AG10803 (cell line): ENCODE data around the gene ADGRA1.

Experiments used
- DNase-seq: peaks from one replicate; pipeline ENCODE4 v3.0.0; 2010; ENCODE audit warnings: low read depth
- H3K4me3 ChIP-seq: 2 replicates; pipeline ENCODE4 v1.5.1; 2011; ENCODE audit warnings: mild to moderate bottlenecking, low read length, control low read depth
- TF ChIP-seq, protein P1 (sequence below): conservative IDR thresholded peaks from 2 replicates; pipeline ENCODE4 v1.5.1; 2011; ENCODE audit warnings: mild to moderate bottlenecking, low read length, control low read depth, inconsistent platforms

The ADGRA1 gene

DNA sequence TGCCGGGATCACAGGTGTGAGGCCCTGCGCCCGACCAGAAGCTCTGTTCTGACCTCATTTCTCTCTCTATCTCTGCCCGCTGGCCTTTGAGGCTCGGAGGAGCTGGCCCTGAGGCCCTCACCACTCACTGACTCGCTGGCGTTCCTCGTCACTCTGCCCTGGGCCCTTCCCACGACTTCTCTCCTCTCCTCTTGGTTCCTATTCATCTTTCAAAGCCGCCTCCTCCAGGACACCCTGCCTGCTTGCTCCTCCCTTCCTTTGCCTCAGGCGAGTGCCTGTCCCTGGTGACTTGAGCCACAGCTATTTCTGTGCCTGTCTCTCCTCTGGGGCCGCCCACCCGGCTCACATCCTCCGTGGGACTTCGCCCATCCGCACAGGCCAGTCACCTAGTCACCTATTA lies 17.3 kb upstream of the ADGRA1 start:
- no peak for DNase-seq
- TF ChIP-seq, protein P1, sequence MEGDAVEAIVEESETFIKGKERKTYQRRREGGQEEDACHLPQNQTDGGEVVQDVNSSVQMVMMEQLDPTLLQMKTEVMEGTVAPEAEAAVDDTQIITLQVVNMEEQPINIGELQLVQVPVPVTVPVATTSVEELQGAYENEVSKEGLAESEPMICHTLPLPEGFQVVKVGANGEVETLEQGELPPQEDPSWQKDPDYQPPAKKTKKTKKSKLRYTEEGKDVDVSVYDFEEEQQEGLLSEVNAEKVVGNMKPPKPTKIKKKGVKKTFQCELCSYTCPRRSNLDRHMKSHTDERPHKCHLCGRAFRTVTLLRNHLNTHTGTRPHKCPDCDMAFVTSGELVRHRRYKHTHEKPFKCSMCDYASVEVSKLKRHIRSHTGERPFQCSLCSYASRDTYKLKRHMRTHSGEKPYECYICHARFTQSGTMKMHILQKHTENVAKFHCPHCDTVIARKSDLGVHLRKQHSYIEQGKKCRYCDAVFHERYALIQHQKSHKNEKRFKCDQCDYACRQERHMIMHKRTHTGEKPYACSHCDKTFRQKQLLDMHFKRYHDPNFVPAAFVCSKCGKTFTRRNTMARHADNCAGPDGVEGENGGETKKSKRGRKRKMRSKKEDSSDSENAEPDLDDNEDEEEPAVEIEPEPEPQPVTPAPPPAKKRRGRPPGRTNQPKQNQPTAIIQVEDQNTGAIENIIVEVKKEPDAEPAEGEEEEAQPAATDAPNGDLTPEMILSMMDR = no peak
- H3K4me3 ChIP-seq = no peak overlapping the region

DNA sequence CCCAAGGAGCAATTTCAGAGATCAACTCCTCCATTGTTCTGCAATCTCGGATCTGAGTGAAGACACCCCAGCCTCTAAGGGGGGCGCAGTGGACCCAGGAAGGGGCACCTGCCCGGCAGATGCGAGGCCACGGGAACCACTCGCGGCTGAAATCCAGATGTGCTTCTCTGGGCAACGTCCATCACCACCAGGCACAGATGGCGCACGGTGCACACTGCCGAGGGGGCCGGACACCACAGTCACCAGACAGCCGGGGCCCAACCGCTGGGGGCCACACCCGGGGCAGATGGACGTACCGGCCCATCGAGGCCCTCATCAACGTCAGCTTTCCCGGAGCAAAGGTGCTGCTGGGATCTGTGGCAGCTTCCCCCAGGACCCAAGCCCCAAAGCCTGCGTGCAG lies 16.9 kb upstream of the ADGRA1 start:
- DNase-seq = no peak
- TF ChIP-seq, protein P1 = no peak
- no peak overlapping the region for H3K4me3 ChIP-seq

DNA sequence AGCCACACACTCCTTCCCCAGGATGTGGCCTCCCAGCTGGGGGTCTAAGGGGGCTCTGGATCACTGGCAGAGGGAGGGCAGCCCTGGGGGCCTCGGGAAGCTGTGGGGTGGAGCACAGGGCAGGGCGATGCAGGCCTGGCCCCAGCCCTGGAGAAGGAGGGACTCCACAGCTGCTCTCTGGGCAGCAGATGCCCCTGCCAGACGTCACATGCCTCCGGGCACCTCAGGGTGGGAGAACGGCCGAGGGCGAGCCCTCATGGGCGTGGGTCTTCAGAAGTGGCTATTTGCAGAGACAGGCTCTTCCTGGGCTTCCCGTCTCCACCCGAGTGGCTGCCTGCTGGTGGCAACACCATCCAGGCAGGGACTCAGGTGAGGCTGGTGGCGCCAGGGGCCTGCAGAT lies 16.0 kb upstream of the ADGRA1 start:
- H3K4me3 ChIP-seq = no peak overlapping the region
- no peak for DNase-seq
- TF ChIP-seq, protein P1 = no peak

DNA sequence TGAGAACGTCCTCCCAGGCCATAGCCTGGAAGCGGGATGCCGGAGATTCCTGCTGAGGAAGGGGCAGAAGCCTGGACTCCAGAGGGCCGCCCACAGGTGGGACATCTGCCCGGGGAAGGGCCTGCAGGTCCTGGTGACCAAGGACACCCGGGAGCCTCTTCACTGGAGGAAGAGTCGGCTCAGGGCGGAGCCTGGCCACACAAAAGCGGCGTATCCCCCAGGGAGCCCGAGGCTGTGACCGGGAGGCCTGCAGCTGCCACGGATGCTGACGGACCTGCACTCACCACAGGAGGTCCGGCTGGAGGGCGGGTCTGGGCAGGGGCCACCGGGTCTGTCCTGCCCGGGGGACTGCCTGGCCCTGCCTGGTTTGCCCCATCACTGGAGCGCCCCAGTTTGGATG lies 15.5 kb upstream of the ADGRA1 start:
- TF ChIP-seq, protein P1 = no peak
- no peak overlapping the region for H3K4me3 ChIP-seq
- no peak for DNase-seq

DNA sequence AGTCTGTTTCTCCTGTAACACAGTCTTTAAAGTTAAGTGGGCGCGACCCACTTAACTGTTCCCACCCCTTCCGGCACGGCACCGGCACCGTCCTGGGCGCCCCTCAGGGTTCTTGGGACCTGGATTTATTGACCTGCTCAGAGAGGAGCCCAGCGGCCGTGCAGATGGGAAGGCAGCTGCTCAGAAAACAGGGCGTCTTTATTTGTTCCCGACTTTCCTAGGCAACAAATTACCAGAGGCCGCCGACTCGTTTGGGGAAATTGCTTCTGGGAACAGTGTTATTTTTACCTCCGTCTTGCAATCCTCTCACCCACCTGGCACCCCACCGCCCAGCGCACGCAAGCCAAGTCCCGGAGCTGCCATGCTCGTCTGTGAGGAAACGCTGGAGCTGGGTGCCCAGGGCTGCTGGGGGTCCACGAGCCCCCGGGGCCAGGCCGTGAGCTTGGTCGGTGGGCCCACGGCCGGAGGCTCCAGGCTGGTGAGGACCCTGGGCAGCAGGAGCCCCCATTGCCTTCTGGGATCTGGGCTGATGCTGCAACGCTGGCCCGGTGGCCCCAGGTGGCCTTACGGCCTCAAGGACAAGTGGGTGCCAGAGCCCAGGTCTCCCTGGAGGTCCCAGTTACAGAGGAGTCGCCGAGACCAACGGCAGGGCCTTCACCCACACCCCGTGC lies 14.9 kb upstream of the ADGRA1 start:
- TF ChIP-seq, protein P1 = no peak
- no peak for DNase-seq

DNA sequence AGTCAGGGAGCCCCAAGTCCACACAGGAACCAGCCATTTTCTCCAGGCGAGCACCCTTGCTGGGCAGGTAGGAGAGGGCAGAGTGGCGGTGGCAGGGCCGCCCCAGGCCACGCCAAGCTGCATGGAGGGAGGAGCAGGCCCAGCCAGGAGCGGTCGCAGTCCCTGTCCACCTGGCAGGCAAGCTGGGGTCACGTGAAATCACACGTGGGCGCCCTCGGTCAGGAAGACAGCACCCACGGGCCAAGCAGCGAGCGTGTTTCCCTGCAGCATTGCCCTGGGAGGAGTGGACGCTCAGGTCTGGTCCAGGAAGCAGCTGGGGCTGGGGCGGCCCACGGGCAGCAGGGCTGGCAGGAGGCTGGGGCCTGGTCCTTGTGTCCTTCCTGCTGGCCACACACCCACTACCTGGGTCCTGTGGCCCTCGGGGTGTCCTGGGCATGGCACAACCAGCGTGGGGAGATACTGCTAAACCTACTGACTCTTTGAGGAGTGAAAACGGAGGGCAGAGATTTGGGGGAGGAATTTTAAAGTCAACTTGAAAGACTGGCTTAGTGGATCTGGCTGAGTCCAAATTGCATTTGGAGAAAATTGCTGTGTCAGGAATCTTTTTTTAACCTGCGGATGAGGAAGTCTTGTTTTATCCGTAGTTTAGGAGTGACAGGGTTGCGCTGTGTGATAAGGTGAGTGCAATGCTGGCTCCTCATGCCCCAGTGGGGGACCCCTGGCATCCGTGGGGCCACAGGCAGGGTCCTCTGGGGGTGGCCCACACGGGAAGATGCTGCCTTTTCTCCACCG lies 12.2 kb upstream of the ADGRA1 start:
- H3K4me3 ChIP-seq = no peak overlapping the region

More for the DNA sequence above, 14.9 kb upstream of the ADGRA1 start:
- no peak overlapping the region for H3K4me3 ChIP-seq

More for the DNA sequence above, 12.2 kb upstream of the ADGRA1 start:
- TF ChIP-seq, protein P1 = no peak
- no peak for DNase-seq
